Loucy (cell line): ENCODE results near the gene DZIP1L.

Experiments used
- H2AFZ ChIP-seq: fragments of 200-600 bp; sonication (generic); 2 replicates; pipeline ENCODE4 v1.6.0; 2016; ENCODE audit warnings: antibody characterized with exemption, mild to moderate bottlenecking, low read length, moderate library complexity
- H3F3A ChIP-seq: fragments of 200-600 bp; 2 replicates; pipeline ENCODE4 v1.6.0; 2016; ENCODE audit warnings: antibody characterized with exemption, low read depth, mild to moderate bottlenecking
- H3K27me3 ChIP-seq: fragments of 200-600 bp; sonication (generic); 2 replicates; pipeline ENCODE4 v1.6.1; 2014; ENCODE audit warnings: low read length, mild to moderate bottlenecking; ENCODE audit not compliant: insufficient read depth, poor library complexity, severe bottlenecking
- H3K36me3 ChIP-seq: fragments of 200-600 bp; sonication (generic); 2 replicates; pipeline ENCODE4 v1.6.1; 2016; ENCODE audit warnings: low read length; ENCODE audit not compliant: insufficient read depth
- H3K4me1 ChIP-seq: fragments of 200-600 bp; sonication (generic); 2 replicates; pipeline ENCODE4 v1.5.1; 2014; ENCODE audit warnings: low read length, mild to moderate bottlenecking; ENCODE audit not compliant: insufficient read depth, poor library complexity, severe bottlenecking
- H3K4me2 ChIP-seq: fragments of 200-600 bp; sonication (generic); 2 replicates; pipeline ENCODE4 v1.6.0; 2014; ENCODE audit warnings: antibody characterized with exemption, low read length, low read depth, mild to moderate bottlenecking; ENCODE audit not compliant: poor library complexity, severe bottlenecking
- H3K4me3 ChIP-seq: fragments of 200-600 bp; sonication (generic); 2 replicates; pipeline ENCODE4 v1.5.1; 2014; ENCODE audit warnings: low read length, mild to moderate bottlenecking, mixed read lengths; ENCODE audit not compliant: poor library complexity, severe bottlenecking
- H3K79me2 ChIP-seq: fragments of 200-600 bp; sonication (generic); 2 replicates; pipeline ENCODE4 v1.6.1; 2014; ENCODE audit warnings: low read length; ENCODE audit not compliant: insufficient read depth
- H3K9ac ChIP-seq: fragments of 200-600 bp; sonication (generic); 2 replicates; pipeline ENCODE4 v1.6.0; 2014; ENCODE audit warnings: mild to moderate bottlenecking, low read depth, low read length, moderate library complexity; ENCODE audit not compliant: poor library complexity, severe bottlenecking
- H3K9me2 ChIP-seq: fragments of 200-600 bp; sonication (generic); replicated peaks from 2 replicates; pipeline ENCODE4 v1.6.1; 2016; ENCODE audit warnings: low read depth, low read length, mixed read lengths
- H3K9me3 ChIP-seq: fragments of 200-600 bp; sonication (generic); 2 replicates; pipeline ENCODE4 v1.6.1; 2014; ENCODE audit warnings: mild to moderate bottlenecking, antibody characterized with exemption, low read length, low read depth; ENCODE audit not compliant: insufficient read depth
- H4K20me1 ChIP-seq: fragments of 200-600 bp; sonication (generic); 2 replicates; pipeline ENCODE4 v1.6.0; 2014; ENCODE audit warnings: antibody characterized with exemption, low read length, mild to moderate bottlenecking; ENCODE audit not compliant: insufficient read depth, poor library complexity, severe bottlenecking
- EZH2phosphoT487 ChIP-seq: fragments of 200-600 bp; IDR thresholded peaks from 2 replicates; pipeline ENCODE4 v1.6.1; 2018; ENCODE audit warnings: antibody characterized with exemption, mild to moderate bottlenecking, moderate library complexity, borderline replicate concordance
- TF ChIP-seq, protein P1 (sequence below): fragments of 200-600 bp; sonication (generic); conservative IDR thresholded peaks from 2 replicates; pipeline ENCODE4 v1.5.1; 2014; ENCODE audit warnings: mild to moderate bottlenecking, antibody characterized with exemption, low read length

DZIP1L gene

DNA sequence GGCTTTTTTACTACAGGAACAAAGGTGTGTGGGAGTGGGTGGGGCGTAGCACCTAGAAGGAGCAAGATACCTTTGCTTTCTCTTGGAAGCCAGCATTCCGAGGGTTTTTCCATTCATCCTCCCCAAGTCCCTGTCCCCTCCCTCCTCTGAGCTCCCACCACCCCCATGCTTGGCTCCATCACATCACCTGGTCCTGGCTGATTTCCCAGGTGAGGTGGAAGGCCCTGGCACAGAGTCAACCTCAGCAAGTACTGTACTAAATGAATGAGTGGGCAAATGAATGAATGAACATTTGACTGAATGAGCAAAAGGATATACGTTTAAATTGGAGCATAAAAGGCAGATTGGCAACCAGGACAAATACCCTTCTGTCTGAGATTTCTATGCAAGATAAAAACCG, 45.4 kb downstream of the DZIP1L start:
- Histone ChIP-seq H3K27me3 (no peaks in the 10 kb centered on the region), H3K9ac (no peak overlapping the region), H3K4me2 (no peak overlapping the region)

DNA sequence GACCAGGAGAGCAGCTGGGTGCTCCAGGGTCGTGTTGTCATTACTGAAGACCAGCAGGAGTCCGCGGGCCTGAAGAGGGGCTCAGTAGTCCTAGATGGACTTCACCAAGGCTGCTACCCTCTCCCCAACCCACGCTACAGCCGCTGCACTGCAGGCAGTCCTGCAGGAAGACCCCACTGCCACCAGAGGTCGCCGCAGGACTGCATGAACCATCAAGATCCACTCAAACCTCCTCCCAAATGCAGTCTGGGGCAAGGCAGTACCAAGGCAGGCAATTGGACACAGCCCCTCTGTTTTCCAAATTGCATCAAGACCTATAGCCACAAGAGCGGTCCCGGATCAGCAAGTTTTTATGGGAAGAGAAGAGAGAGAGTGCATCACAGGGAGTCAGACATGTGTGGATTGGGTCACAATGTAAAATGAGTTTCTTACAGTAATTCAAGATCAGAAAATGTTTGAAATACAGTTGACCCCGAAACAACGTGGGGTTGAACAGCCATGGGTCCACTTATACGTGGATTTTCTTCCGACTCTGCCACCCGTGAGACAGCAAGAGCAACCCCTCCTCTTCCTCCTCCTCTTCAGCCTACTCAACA, 46.7 kb downstream of the DZIP1L start:
- TF ChIP-seq, protein P1, sequence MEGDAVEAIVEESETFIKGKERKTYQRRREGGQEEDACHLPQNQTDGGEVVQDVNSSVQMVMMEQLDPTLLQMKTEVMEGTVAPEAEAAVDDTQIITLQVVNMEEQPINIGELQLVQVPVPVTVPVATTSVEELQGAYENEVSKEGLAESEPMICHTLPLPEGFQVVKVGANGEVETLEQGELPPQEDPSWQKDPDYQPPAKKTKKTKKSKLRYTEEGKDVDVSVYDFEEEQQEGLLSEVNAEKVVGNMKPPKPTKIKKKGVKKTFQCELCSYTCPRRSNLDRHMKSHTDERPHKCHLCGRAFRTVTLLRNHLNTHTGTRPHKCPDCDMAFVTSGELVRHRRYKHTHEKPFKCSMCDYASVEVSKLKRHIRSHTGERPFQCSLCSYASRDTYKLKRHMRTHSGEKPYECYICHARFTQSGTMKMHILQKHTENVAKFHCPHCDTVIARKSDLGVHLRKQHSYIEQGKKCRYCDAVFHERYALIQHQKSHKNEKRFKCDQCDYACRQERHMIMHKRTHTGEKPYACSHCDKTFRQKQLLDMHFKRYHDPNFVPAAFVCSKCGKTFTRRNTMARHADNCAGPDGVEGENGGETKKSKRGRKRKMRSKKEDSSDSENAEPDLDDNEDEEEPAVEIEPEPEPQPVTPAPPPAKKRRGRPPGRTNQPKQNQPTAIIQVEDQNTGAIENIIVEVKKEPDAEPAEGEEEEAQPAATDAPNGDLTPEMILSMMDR = peak; percentile 99
- no peak for TF ChIP-seq EZH2phosphoT487
- H3K9ac ChIP-seq = no peak overlapping the region
- H4K20me1 ChIP-seq = no peaks in the 10 kb centered on the region
- no peaks in the 10 kb centered on the region for H3K79me2 ChIP-seq
- H3K4me1 ChIP-seq = no peaks in the 10 kb centered on the region
- no peaks in the 10 kb centered on the region for H3K27me3 ChIP-seq
- H3K4me2 ChIP-seq = no peak overlapping the region
- no peak overlapping the region for H2AFZ ChIP-seq
- H3K9me3 ChIP-seq = no peaks in the 10 kb centered on the region
- H3K36me3 ChIP-seq = peaks cover 17% of the 10 kb centered on the region; the same call in 1 of the 2 replicates
- no peaks in the 10 kb centered on the region for H3K9me2 ChIP-seq
- no peak overlapping the region for H3K4me3 ChIP-seq
- no peaks in the 10 kb centered on the region for H3F3A ChIP-seq

More for the DNA sequence above, 45.4 kb downstream of the DZIP1L start:
- no peak overlapping the region for H3K4me3 ChIP-seq
- no peaks in the 10 kb centered on the region for H3K9me3 ChIP-seq
- no peak for TF ChIP-seq EZH2phosphoT487
- TF ChIP-seq, protein P1 = no peak
- no peaks in the 10 kb centered on the region for H4K20me1 ChIP-seq
- H3K36me3 ChIP-seq = peaks cover 17% of the 10 kb centered on the region; the same call in 1 of the 2 replicates
- H3K9me2 ChIP-seq = no peaks in the 10 kb centered on the region
- H3K79me2 ChIP-seq = no peaks in the 10 kb centered on the region
- H2AFZ ChIP-seq = no peak overlapping the region
- H3K4me1 ChIP-seq = no peaks in the 10 kb centered on the region
- H3F3A ChIP-seq = no peaks in the 10 kb centered on the region

DNA sequence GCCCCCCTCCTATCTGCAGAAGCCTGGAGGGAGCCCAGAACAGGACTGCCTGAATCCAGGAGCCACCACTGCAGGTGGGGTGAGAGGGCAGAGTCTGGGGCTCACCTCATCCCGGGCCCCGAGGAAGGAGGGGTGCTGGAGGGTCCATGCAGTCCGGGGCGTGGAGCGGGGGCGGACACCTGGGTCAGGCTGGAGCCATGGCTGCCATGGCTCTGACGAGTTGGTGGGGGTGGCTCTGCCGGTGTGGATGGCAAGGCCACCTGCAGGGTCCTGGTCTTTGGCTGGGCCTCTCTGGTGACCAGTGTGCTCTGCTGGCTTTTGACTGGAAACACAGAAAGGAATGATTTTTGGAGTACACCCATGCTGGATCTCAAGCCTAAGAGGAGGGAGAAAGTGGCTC, 47.4 kb downstream of the DZIP1L start:
- Histone ChIP-seq H3K9me2 (no peaks in the 10 kb centered on the region), H3K4me2 (no peak overlapping the region), H3K4me3 (no peak overlapping the region), H3K79me2 (no peaks in the 10 kb centered on the region), H3K27me3 (no peaks in the 10 kb centered on the region), H3K4me1 (no peaks in the 10 kb centered on the region), H3K9me3 (no peaks in the 10 kb centered on the region), H2AFZ (no peak overlapping the region), H4K20me1 (no peaks in the 10 kb centered on the region), H3F3A (no peaks in the 10 kb centered on the region), H3K36me3 (peaks cover 17% of the 10 kb centered on the region; the same call in 1 of the 2 replicates), H3K9ac (no peak overlapping the region)
- TF ChIP-seq, protein P1 = no peak
- no peak for TF ChIP-seq EZH2phosphoT487
